Measurements from ENCODE around the gene MTAP. TPM values are rescaled to one million over a fixed set of nuclear protein-coding genes. Genes with fewer than 3 reads are reported as not detected.

MTAP gene
- total and polyA plus RNA-seq, 9 of the 15 experiments (the other 6 are each of a cell fraction or from before 2014, with no cell fraction given): 0.07 TPM; not detected in 8

GRCh38 chr9:21875893-21876292 lies 73.5 kb downstream of the MTAP start (continued):
- TF ChIP-seq ZNF707 (CRISPR knock-in tag; conservative IDR thresholded peaks at IDR 0.05): no peak
- no peak for TF ChIP-seq ZBTB5 (IDR thresholded peaks at IDR 0.05)
- TF ChIP-seq ZNF696 (CRISPR knock-in tag; conservative IDR thresholded peaks at IDR 0.05): no peak
- TF ChIP-seq MYNN (IDR thresholded peaks at IDR 0.05): no peak
- TF ChIP-seq MYNN (CRISPR knock-in tag; IDR thresholded peaks at IDR 0.05): no peak
- TF ChIP-seq POLR2AphosphoS5 (IDR thresholded peaks at IDR 0.05; ENCODE audit: control insufficient read depth, insufficient read depth, low read depth, low read length): no peak

GRCh38 chr9:21883642-21884041 lies 81.2 kb downstream of the MTAP start:
- Histone ChIP-seq H3K9me1 (ENCODE audit: control insufficient read depth, insufficient read depth, low read length) (no peaks in the 10 kb centered on the region), H3K4me2 (ENCODE audit: insufficient read depth, low read length) (no peak overlapping the region), H3K4me1 (replicated peaks in 1 of 2; ENCODE audit: control insufficient read depth in 2 of 2, insufficient read depth in 2 of 2, low read length in 2 of 2) (no peaks in the 10 kb centered on the region), H3K36me3 (ENCODE audit: control insufficient read depth, insufficient read depth, low read length) (no peaks in the 10 kb centered on the region), H3K27me3 (ENCODE audit: control insufficient read depth in 2 of 2, insufficient read depth in 2 of 2, low read length in 2 of 2) (no peaks in the 10 kb centered on the region), H3K9ac (ENCODE audit: insufficient read depth in 1 of 2, low read depth in 2 of 2, low read length in 2 of 2) (no peak overlapping the region), H2AFZ (ENCODE audit: low read depth, low read length) (no peak overlapping the region), H3K4me3 (no peak overlapping the region), H4K20me1 (replicated peaks; ENCODE audit: control insufficient read depth, insufficient read depth, low read length) (no peaks in the 10 kb centered on the region), H3K79me2 (ENCODE audit: control insufficient read depth, insufficient read depth, low read length) (no peaks in the 10 kb centered on the region), H3K27ac (ENCODE audit: extremely low read depth, low read depth, low read length) (no peak overlapping the region), H3K9me3 (replicated peaks; ENCODE audit: control insufficient read depth, insufficient read depth, low read depth, low read length) (no peaks in the 10 kb centered on the region)
- ChIA-PET POLR2A (no interaction called here), CTCF (ENCODE audit: low intra/inter-chr PET ratio) (no interaction called here)
- intact Hi-C loops (cut with micrococcal nuclease): no loop called here
- no CpG with 5 or more reads among the region's 3 CpGs for WGBS (ENCODE audit: insufficient coverage, low coverage, missing lambda C conversion rate)
- DNase-seq (ENCODE audit: extremely low read depth in 1 of 4, low spot score in 3 of 4): no peak
- TF ChIP-seq PYGO2 (tag; IDR thresholded peaks at IDR 0.05): no peak
- no peak for TF ChIP-seq YBX1 (IDR thresholded peaks at IDR 0.05)
- no peak for TF ChIP-seq ZNF512 (tag; IDR thresholded peaks at IDR 0.05)
- no peak for TF ChIP-seq ZNF24 (IDR thresholded peaks at IDR 0.05)
- no peak for ATAC-seq
- in situ Hi-C loops (cut with MboI): no loop called here
- no TSS peak for BruUV-seq (replicated peaks)
- no peak for FAIRE-seq
